ENCODE results near the gene MED12L. TPM values are rescaled to one million over a fixed set of nuclear protein-coding genes. Genes with fewer than 3 reads are reported as not detected.

The MED12L gene
- polyA plus RNA-seq, 1 donor from 2014 or later: 28.5 TPM

- H3K4me2 ChIP-seq (ENCODE audit: low read length): no peak overlapping the region
- TF ChIP-seq POLR2AphosphoS5 (IDR thresholded peaks at IDR 0.05) (no peak), RAD21 (conservative IDR thresholded peaks at IDR 0.05) (peak; percentile 30), SMC3 (conservative IDR thresholded peaks at IDR 0.05; ENCODE audit: poor library complexity) (peak; percentile 57)
- TF ChIP-seq, protein P1, sequence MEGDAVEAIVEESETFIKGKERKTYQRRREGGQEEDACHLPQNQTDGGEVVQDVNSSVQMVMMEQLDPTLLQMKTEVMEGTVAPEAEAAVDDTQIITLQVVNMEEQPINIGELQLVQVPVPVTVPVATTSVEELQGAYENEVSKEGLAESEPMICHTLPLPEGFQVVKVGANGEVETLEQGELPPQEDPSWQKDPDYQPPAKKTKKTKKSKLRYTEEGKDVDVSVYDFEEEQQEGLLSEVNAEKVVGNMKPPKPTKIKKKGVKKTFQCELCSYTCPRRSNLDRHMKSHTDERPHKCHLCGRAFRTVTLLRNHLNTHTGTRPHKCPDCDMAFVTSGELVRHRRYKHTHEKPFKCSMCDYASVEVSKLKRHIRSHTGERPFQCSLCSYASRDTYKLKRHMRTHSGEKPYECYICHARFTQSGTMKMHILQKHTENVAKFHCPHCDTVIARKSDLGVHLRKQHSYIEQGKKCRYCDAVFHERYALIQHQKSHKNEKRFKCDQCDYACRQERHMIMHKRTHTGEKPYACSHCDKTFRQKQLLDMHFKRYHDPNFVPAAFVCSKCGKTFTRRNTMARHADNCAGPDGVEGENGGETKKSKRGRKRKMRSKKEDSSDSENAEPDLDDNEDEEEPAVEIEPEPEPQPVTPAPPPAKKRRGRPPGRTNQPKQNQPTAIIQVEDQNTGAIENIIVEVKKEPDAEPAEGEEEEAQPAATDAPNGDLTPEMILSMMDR (IDR thresholded peaks at IDR 0.05; ENCODE audit: poor library complexity, severe bottlenecking): peak; percentile 56
- H3K9ac ChIP-seq (ENCODE audit: low read length): no peak overlapping the region
- H3K27me3 ChIP-seq (ENCODE audit: insufficient read depth, low read depth, low read length): no peaks in the 10 kb centered on the region
- no peaks in the 10 kb centered on the region for H4K20me1 ChIP-seq (ENCODE audit: insufficient read depth)
- H3F3A ChIP-seq (ENCODE audit: insufficient read depth, low read length, poor library complexity, severe bottlenecking): no peaks in the 10 kb centered on the region
- no peaks in the 10 kb centered on the region for H3K79me2 ChIP-seq (replicated peaks; ENCODE audit: insufficient read depth, low read length)
- no peaks in the 10 kb centered on the region for H3K9me2 ChIP-seq (ENCODE audit: insufficient read depth, low read length)
- no peak overlapping the region for H2AFZ ChIP-seq (ENCODE audit: low read depth, low read length)
- H3K9me3 ChIP-seq (ENCODE audit: low read length): no peaks in the 10 kb centered on the region
- H3K27ac ChIP-seq (ENCODE audit: low read length): no peak overlapping the region
- peaks cover 3% of the 10 kb centered on the region for H3K36me3 ChIP-seq (ENCODE audit: insufficient read depth, low read length)
- H3K4me3 ChIP-seq (ENCODE audit: low read length): no peak overlapping the region
Observed at GRCh38 chr3:151156618-151157216, 71.3 kb downstream of the MED12L start.

DNA sequence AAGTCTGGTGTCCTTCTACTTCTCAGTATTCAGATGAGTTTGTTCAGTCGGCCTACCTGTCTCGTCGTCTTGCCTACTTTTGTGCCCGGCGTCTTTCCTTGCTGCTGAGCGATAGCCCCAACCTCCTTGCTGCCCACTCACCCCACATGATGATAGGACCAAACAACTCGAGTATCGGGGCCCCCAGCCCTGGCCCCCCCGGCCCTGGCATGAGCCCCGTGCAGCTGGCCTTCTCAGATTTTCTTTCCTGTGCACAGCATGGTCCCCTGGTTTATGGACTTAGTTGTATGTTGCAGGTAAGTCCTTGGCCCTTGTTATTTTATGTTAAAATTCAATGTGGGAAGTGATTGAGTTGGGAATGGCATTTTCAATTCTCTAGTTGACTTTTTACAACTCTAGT, 74.3 kb downstream of the MED12L start:
- Histone ChIP-seq H3F3A (ENCODE audit: insufficient read depth, low read length, poor library complexity, severe bottlenecking) (no peaks in the 10 kb centered on the region), H3K27ac (ENCODE audit: low read length) (no peak overlapping the region), H3K9ac (ENCODE audit: low read length) (no peak overlapping the region), H4K20me1 (ENCODE audit: insufficient read depth) (no peaks in the 10 kb centered on the region), H3K79me2 (replicated peaks; ENCODE audit: insufficient read depth, low read length) (no peaks in the 10 kb centered on the region), H3K36me3 (ENCODE audit: insufficient read depth, low read length) (peaks cover 3% of the 10 kb centered on the region), H3K9me3 (ENCODE audit: low read length) (no peaks in the 10 kb centered on the region), H3K4me2 (ENCODE audit: low read length) (no peak overlapping the region), H3K4me3 (ENCODE audit: low read length) (no peak overlapping the region), H3K27me3 (ENCODE audit: insufficient read depth, low read depth, low read length) (no peaks in the 10 kb centered on the region), H2AFZ (ENCODE audit: low read depth, low read length) (no peak overlapping the region), H3K9me2 (ENCODE audit: insufficient read depth, low read length) (no peaks in the 10 kb centered on the region)
- TF ChIP-seq SMC3 (conservative IDR thresholded peaks at IDR 0.05; ENCODE audit: poor library complexity) (no peak), POLR2AphosphoS5 (IDR thresholded peaks at IDR 0.05) (no peak), TAF1 (IDR thresholded peaks at IDR 0.05; ENCODE audit: low read depth) (no peak), EZH2 (IDR thresholded peaks at IDR 0.05; ENCODE audit: borderline replicate concordance, insufficient read depth, low read length, poor library complexity, severe bottlenecking) (no peak), RAD21 (conservative IDR thresholded peaks at IDR 0.05) (no peak), MXI1 (conservative IDR thresholded peaks at IDR 0.05; ENCODE audit: poor library complexity, severe bottlenecking) (no peak), REST (IDR thresholded peaks at IDR 0.05; ENCODE audit: borderline replicate concordance) (no peak), EP300 (conservative IDR thresholded peaks at IDR 0.05; ENCODE audit: poor library complexity, severe bottlenecking) (no peak)
- TF ChIP-seq, protein P1 (IDR thresholded peaks at IDR 0.05; ENCODE audit: poor library complexity, severe bottlenecking): no peak
